ENCODE measurements around the gene GGA3.

GRCh38 chr17:75262112-75262606, 753 bp upstream of the GGA3 start:
- TF ChIP-seq POLR2A (IDR thresholded peaks at IDR 0.05) (no peak), CTCF (IDR thresholded peaks at IDR 0.05) (no peak)
